Uterus (tissue), 4 donors: ENCODE data around the gene DDX17. TPM values are rescaled to one million over a fixed set of nuclear protein-coding genes. Genes with fewer than 3 reads are reported as not detected.

Experiments used
- DNase-seq, 2 donors: peaks; one replicate each; pipeline ENCODE4 v3.0.0-alpha.2; 2019 to 2020
- H3K27ac ChIP-seq, 2 donors: fragments of 200-600 bp; sonication (generic); 1 replicate in 1 of 2; 2 replicates in 1 of 2; pipeline ENCODE4 v1.5.1; 2016 to 2018
- H3K27me3 ChIP-seq, 2 donors: fragments of 200-600 bp; sonication (generic); one replicate each; pipeline ENCODE4 v1.5.1; 2018 to 2019; ENCODE audit warnings: control low read depth in 1 of 2
- H3K36me3 ChIP-seq, 2 donors: fragments of 200-600 bp; sonication (generic); one replicate each; pipeline ENCODE4 v1.5.1; 2019; ENCODE audit warnings: control low read depth in 1 of 2
- H3K4me1 ChIP-seq, 2 donors: fragments of 200-600 bp; sonication (generic); one replicate each; pipeline ENCODE4 v1.5.1; 2018 to 2019; ENCODE audit warnings: control low read depth in 1 of 2
- H3K4me3 ChIP-seq, 2 donors: fragments of 200-600 bp; sonication (generic); 1 replicate in 1 of 2; 2 replicates in 1 of 2; pipeline ENCODE4 v1.5.1; 2018 to 2019; ENCODE audit warnings: mild to moderate bottlenecking in 1 of 2
- H3K9me3 ChIP-seq, 2 donors: fragments of 200-600 bp; sonication (generic); one replicate each; pipeline ENCODE4 v1.5.1; 2019; ENCODE audit warnings: control low read depth in 1 of 2
- POLR2A ChIP-seq, 2 donors: fragments of 450-650 bp; IDR thresholded peaks; one replicate each; pipeline ENCODE4 v1.6.1; 2016; ENCODE audit warnings: antibody characterized with exemption in 2 of 2, mild to moderate bottlenecking in 1 of 2, moderate library complexity in 1 of 2
- intact Hi-C: fragments of 100-400 bp; cut with DNase I; formaldehyde crosslinking; loops from one replicate; pipeline ENCODE4 v1.15.1; 2023; ENCODE audit warnings: low total_unique reads
- total RNA-seq, 4 donors: library from RNA; depleted of rRNA in 3 of 4; stranded (reverse); fragments of >200 nt in 3 of 4; gene quantifications; one replicate each; pipeline versions ENCODE4 v1.1.0 to v1.2.4, GENCODE V29; 2014 to 2023
- TF ChIP-seq, protein P1 (sequence below), 4 experiments: fragments of 200-600 bp in 2 of 4; fragments of 450-650 bp in 2 of 4; sonication (generic) in 2 of 4; IDR thresholded peaks; one replicate each; pipeline ENCODE4 v1.5.1; 2016 to 2019; ENCODE audit warnings: antibody characterized with exemption in 4 of 4, mild to moderate bottlenecking in 2 of 4, moderate library complexity in 1 of 4
- donor health status: DM: yes; HTN: yes; CAD: no.

DDX17 gene
- total RNA-seq, 4 donors from 2014 or later, result 441 to 971 (median 665) TPM

GRCh38 chr22:38465673-38466490 is 40.2 kb downstream of the DDX17 start:
- Histone ChIP-seq H3K27ac (no peak overlapping the region), H3K27me3 (no peaks in the 10 kb centered on the region), H3K4me1 (peaks cover 0 to 4% of the 10 kb centered on the region in 2 donors), H3K36me3 (no peaks in the 10 kb centered on the region), H3K4me3 (no peak overlapping the region), H3K9me3 (no peaks in the 10 kb centered on the region)
- TF ChIP-seq POLR2A (IDR thresholded peaks at IDR 0.05), result no peak
- TF ChIP-seq, protein P1, sequence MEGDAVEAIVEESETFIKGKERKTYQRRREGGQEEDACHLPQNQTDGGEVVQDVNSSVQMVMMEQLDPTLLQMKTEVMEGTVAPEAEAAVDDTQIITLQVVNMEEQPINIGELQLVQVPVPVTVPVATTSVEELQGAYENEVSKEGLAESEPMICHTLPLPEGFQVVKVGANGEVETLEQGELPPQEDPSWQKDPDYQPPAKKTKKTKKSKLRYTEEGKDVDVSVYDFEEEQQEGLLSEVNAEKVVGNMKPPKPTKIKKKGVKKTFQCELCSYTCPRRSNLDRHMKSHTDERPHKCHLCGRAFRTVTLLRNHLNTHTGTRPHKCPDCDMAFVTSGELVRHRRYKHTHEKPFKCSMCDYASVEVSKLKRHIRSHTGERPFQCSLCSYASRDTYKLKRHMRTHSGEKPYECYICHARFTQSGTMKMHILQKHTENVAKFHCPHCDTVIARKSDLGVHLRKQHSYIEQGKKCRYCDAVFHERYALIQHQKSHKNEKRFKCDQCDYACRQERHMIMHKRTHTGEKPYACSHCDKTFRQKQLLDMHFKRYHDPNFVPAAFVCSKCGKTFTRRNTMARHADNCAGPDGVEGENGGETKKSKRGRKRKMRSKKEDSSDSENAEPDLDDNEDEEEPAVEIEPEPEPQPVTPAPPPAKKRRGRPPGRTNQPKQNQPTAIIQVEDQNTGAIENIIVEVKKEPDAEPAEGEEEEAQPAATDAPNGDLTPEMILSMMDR (IDR thresholded peaks at IDR 0.05), result no peak
- intact Hi-C loops, result no loop called here
- DNase-seq, result no peak

DNA sequence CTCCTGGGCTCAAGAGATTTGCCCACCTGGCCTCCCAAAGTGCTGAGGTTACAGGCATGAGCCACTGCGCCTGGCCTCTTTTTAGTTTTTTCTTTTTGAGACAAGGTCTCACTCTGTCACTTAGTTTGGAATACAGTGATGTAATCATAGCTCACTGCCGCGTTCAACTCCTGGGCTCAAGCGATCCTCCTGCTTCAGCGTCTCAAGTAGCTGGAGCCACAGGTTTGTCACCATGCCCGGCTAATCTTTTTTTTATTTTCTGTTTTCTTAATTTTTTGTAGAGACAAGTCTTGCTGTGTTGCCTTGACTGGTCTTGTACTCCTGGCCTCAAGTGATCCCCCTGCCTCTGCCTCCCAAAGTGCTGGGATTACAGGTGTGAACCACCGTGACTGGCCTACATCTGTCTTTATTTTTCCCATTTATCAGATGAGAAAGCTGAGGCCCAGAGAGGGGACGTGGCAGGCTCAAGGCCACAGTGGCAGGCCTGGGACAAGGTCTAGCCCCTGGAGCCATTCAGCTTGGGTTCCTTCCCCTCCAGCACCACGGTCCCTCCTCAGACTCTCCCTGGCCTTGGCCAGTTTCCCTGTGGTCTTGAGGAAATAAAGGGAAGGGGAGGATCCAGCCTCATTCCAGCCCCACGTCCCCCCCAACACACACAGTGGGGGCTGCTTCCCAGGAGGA is 41.0 kb downstream of the DDX17 start:
- Histone ChIP-seq H3K4me3 (no peak overlapping the region), H3K9me3 (no peaks in the 10 kb centered on the region), H3K27ac (no peak overlapping the region), H3K27me3 (no peaks in the 10 kb centered on the region), H3K36me3 (no peaks in the 10 kb centered on the region), H3K4me1 (peaks cover 0 to 4% of the 10 kb centered on the region in 2 donors)
- DNase-seq, result no peak
- TF ChIP-seq POLR2A (IDR thresholded peaks at IDR 0.05), result no peak
- TF ChIP-seq, protein P1 (IDR thresholded peaks at IDR 0.05), result no peak
- intact Hi-C loops, result no loop called here

DNA sequence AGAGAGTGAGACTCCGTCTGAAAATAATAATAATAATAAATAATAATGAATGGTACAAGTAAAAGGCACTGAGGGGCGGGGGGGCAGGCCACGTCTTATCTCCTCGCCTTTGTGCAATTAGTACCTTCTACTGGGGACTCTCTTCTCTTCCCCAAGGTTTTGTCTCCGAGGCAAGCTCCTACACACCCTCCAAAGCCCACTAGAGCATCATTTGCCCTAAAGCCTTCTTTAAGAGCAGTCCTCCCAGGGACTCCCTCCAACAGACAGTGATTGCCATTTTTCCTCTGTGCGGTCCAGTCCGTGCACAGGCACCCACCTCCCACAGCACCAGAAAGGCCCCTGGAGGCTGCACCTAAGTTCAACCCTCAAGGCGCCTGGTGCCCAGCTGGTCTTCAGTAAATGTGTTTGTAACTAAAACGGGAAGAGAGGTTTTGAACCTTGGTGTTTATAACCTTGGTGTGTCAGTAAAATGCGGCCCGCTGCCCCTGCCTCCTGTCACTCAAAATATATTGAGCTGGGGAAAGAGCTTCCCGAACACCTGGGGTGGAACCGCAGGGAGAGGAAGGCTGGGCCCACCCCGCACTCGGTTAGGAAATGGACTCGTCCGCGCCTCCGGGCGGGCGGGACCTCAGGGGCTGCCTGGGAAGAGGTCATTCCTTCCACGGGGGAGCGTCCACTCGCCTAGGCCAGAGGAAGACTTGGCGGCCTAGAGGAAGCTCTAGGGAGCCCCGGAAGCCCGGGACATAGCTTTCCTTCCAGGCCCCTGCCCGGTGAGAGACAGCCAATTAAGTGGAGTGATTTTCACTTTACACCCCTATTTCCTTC is 42.9 kb downstream of the DDX17 start:
- Histone ChIP-seq H3K36me3 (no peaks in the 10 kb centered on the region), H3K4me3 (no peak overlapping the region), H3K27ac (no peak overlapping the region), H3K4me1 (no peaks in the 10 kb centered on the region), H3K9me3 (no peaks in the 10 kb centered on the region), H3K27me3 (no peaks in the 10 kb centered on the region)
- DNase-seq, result peak in 1 of 2 donors; percentile 27
- no peak for TF ChIP-seq POLR2A (IDR thresholded peaks at IDR 0.05)
- TF ChIP-seq, protein P1 (IDR thresholded peaks at IDR 0.05), result no peak
- intact Hi-C loops, result no loop called here

DNA sequence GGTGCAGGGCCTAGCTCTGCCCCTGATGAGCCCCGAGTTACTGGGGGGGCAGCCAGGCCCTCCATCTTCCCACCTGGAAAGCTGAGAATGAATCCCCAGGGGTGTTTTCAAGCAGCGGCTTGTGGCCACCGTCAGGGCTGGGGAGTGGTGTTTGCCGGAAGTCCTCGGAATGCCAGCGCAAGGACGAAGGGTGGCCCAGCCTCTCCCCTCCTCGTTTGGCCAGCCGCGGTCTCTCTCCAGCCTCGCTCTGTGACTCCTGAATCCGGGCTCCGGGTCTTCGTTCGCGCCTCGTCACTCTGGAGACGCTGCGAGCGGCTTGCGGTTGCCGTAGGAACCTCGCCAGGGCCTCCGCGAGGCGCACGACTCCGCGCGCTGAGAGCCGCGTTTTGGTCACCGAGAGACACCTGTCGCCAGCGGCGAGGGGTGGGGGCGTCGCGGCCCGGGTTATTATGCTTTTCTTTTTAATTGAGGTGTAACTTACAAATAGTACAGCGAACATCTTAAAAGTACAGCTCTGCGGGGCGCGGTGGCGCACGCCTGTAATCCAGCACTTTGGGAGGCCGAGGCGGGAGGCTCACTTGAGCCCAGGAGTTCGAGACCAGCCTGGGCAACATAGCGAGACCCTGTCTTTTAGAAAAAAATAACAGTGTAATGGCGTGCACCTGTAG is 44.6 kb downstream of the DDX17 start:
- no peak overlapping the region for H3K27ac ChIP-seq
- DNase-seq, result peak; percentile 59 to 78
- H3K4me3 ChIP-seq, result no peak overlapping the region
- no peaks in the 10 kb centered on the region for H3K36me3 ChIP-seq
- H3K27me3 ChIP-seq, result peaks cover 0 to under 1% of the 10 kb centered on the region in 2 donors
- H3K4me1 ChIP-seq, result no peaks in the 10 kb centered on the region
- intact Hi-C loops, result no loop called here
- no peaks in the 10 kb centered on the region for H3K9me3 ChIP-seq
- TF ChIP-seq POLR2A (IDR thresholded peaks at IDR 0.05), result peak in 1 of 2 donors; percentile 34
- TF ChIP-seq, protein P1 (IDR thresholded peaks at IDR 0.05), result peak in 1 of 4 experiments; percentile 8
